Ureter (tissue), 1 donor: ENCODE data around the gene TCEAL1. TPM values are rescaled to one million over a fixed set of nuclear protein-coding genes. Genes with fewer than 3 reads are reported as not detected.

Experiments used
- total RNA-seq: library from RNA; stranded (reverse); gene quantifications from one replicate; pipeline ENCODE4 v1.2.4, GENCODE V29; 2023
- donor health status: DM: yes; HTN: yes; CAD: no.

The TCEAL1 gene
- total RNA-seq, 1 donor from 2014 or later = 53.7 TPM

Other genes starting within 250 kb of the TCEAL1 start
- 2.8 TPM for gene RAB40A, start 109.5 kb upstream of the TCEAL1 start, total RNA-seq
- 145 TPM for gene TCEAL4, start 43.5 kb upstream of the TCEAL1 start, total RNA-seq
- 49.1 TPM for gene TCEAL3, start 21.0 kb upstream of the TCEAL1 start, total RNA-seq
- gene MORF4L2, start 57.7 kb downstream of the TCEAL1 start, total RNA-seq = 307 TPM
- not detected for gene TMEM31, start 81.9 kb downstream of the TCEAL1 start, total RNA-seq
- gene PLP1, start 147.9 kb downstream of the TCEAL1 start, total RNA-seq = 2.1 TPM
- 6.5 TPM for gene RAB9B, start 203.3 kb downstream of the TCEAL1 start, total RNA-seq